Fibroblast of the conjunctiva (primary cell): ENCODE data around the gene VGLL4.
"Not testable (repeated sequence)": the region's sequence is repeated elsewhere in the genome, so short reads cannot be mapped to it uniquely, and the experiment has no call there.

ENCODE experiments used
- DNase-seq: peaks from one replicate; pipeline ENCODE4 v3.0.0-alpha.2; 2010; ENCODE audit warnings: low read depth

Gene VGLL4

DNA sequence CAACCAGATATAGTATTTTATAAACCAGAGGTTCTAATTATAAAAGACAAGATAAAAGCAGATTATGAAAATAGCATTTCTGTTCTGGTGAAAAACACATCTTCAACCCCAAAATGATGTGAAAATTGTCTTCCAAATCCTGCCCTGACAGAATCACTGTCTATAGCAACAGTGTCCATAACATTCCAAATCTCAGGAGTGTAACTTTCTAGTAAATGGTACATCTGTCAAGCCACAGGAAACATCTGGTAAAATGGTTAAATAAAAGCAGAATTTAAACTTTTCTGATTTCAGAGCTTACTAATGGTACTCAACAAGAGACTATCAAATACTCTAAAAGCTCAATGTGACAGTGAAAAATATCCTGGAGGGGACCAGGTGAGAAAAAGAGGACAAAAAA lies 60.5 kb downstream of the VGLL4 start:
- no peak for DNase-seq

DNA sequence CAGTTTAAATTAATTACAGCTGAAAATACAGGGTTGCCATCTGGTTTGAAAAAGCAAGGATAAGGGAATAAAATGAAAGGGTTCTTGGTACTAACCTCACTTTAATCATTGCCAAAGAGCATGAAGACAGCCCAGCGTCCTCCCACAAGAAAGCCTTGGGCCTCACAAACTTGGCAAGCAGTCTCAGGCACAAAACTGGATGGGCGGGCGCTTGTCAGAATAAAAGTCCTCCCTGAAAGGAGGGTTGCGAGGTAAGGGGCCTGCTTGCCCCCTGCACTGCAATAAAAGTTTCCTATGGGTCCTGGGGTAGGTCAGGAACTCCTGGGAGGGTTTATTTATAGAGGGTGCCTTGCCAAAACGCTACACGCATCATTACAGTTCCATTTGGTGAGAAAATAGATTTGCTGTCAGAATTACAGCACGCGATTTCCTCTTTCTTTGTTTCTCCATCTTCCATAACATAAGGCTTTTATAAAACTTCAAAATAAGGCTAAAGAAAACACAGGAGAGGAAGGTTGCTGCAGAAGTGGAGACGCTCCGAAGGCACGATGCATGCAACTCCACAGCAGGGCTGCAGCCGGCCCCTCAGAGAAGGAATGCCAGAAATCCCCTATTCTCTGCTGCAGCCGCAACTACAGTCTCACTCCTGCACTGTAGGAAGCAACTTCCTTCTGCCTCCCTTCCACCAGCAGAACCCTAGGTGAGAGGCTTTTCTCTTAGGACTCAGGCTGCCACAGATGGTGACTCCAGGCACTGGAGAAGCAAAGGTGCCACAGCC lies 61.3 kb downstream of the VGLL4 start:
- peak; percentile 88 for DNase-seq

DNA sequence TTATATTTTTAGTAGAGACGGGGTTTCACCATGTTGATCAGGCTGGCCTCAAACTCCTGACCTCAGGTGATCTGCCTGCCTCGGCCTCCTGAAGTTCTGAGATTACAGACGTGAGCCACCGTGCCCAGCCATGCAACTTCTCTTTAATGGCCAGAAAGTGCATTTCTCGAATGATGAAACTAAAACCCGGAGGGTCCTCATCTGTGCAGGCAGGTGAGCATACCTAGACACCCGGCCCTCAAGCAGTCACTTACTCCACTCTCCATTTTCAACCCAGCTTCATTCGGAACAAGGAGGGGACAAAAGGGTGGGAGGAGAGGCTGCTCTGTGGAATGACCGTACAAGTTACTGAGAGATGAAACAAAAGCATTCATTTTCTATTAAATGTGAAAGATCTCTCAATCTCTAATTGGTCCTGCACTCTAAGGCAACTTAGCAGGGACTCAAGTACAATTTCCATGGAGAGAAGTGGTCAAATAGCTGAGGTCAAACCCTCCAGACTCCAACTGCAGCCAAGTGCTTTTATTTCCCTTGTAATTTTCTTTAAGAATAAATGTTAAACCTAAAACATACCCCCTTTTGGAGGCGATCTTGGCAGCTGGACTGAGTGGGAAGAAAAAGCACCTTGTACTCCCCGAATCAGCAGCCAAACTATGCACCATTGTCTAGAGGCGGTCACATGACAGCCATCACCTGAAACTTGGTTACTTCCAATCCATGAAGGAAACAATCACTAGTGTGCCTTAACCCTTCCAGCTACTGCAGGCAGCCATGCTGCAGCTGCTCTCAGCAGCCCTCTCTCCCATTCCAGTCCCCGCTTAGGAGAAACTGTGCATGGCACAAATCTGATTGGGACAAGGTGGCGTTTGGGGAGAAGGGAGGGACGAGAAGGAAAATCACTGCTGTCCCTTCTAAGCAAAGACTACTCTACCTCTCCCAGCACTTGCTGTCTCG lies 62.2 kb downstream of the VGLL4 start:
- no peak for DNase-seq

DNA sequence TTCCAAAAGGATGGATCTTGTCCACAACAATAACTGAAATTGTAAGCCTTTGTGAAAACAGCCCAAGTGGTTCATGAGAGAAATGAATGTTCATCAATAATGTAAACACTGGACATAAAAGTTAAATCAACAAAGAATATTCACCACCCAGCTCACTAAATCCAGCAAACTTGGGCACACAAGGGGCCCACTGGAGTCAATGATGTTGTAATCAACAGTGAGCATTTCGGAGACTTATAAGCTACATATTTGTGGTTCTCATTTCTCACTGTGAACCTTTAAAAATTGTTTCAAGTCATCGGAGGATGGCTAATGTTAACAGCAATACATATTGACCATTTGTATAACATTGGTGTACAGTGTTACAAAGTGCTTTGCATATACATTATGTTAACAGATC lies 63.1 kb downstream of the VGLL4 start:
- DNase-seq, result no peak

DNA sequence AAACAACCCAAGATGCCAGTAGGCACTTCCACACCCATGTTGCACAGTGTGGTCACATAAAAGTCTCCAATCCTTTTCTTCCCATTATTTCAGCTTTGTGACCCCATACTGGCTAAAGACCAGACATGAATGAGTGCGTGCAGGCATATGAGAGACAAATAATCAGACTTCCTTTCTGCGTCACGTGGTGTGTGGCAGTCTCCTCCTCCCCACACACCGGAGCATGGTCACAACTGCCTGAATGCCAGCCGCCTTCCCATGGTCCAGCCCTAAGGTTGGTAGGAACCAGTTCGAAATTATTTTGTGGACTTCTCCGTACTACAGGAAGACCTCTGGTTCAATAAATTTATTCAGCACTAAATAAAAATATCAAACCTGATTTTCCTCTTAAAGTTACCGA lies 65.5 kb downstream of the VGLL4 start:
- no peak for DNase-seq

DNA sequence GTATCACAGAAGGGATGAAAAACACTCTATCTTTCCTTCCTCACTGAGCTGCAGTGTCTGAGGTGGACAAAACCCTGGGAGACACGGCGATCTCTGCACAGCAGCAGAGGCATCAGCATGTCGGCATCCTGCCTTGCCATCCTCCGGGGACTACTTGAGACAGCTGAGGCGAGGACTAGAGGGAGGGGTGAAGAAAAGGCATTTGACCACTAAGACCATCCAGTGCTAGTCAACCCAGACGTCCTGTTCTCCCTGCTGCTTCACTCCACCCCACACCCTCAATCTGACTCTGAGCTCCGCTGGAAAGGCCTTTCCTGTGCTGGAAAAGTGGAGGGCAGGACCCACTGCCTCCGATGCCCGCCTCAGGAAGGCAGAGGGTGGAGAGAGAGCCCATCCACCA lies 67.3 kb downstream of the VGLL4 start:
- no peak for DNase-seq

DNA sequence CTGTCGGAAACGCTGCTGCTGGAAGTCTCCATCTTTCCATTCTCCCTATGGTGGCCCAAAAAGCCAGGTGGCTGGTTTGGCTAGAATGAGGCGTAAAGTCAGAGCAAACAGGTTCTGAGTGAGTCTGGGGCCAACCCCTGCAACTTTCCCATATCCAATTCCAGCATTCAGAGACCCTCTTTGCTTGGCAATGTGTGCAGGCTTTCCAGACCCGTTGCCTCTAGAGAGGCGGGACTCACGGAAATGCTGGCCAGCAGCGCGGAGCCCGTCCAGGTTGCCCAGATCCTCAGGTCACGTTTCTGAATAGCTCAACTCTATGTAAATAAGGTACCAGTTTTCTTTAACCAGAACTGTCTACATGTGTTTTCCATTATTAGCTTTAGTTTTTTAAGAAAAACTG lies 68.0 kb downstream of the VGLL4 start:
- no peak for DNase-seq

DNA sequence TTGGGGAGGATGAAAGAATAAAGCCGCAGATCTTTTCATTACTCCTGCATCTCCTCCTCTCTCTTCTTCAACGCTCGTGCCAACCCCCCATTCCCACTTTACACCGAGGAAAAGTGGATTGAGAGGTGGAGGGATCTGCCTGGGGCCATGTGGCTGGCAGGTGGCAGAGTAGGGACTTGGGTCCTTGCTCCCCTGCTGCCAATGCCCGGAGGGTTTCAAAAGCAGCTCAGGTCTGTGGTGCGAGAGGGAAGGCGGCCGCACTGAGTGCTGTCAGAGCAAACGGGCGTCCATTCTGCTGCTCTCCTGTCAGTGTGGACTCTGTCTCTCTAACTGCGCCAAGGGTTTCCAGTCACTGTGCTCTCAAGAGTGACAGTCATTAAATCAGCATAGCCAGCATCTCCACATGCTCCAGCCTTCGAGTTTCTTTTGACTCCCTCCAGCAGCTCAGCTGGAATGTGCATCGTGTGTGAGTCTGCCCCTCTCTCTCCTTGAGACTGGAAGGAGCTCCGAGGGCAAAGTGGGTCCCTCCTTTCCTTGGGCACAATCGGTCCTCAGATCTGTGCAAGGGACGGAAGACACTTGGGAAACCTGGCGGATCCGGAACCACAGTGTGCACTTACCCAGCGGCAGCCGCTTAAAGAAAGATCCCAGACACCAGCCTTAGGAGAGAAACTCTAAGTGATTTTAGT lies 68.6 kb downstream of the VGLL4 start:
- no peak for DNase-seq

DNA sequence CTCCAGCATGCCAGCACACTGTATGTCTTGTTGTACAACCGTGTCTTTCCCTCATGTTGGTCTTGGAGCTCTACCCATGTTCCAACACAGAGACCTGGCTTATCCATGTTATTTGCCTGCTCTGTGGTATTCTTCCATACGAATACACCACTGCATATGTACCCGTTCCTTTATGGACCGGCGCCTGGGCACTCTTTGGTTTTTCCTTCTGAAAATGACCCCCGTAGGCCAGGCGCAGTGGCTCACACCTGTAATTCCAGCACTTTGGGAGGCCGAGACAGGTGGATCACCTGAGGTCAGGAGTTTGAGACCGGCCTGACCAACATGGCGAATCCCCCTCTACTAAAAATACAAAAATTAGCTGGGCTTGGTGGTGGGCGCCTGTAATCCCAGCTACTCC lies 71.1 kb downstream of the VGLL4 start:
- DNase-seq, result not testable (repeated sequence)

DNA sequence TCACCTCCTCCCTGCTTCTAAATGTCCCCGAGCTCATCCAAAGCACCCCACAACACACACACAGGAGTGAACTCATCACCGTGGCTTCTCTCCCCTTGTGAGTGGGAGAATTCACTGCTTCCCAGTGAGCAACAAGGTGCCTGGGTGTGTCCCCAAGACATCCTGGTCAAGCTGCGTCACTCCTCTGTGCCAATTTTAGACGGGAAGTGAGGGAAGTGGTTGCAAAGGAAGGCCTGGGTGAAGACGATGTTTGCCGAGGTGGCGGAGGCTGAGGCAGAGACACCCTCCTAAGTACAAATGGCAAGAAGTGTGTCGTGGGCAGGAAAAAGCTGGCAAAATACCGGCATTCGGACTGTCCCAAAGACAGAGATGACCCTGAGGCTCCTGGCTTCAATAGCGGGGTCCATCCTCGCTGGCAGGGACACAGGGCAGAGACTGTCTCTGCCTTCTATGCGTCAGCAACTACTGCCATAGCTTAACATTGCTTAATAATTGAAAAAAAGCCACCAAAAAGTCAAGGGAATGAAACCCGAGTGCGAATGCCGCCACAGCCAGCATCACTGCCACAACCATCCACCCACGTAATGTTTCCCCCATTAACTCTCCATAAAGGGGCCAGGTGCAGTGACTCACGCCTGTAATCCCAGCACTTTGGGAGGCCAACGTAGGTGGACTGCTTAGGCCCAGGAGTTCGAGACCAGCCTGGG lies 72.8 kb downstream of the VGLL4 start:
- no peak for DNase-seq

DNA sequence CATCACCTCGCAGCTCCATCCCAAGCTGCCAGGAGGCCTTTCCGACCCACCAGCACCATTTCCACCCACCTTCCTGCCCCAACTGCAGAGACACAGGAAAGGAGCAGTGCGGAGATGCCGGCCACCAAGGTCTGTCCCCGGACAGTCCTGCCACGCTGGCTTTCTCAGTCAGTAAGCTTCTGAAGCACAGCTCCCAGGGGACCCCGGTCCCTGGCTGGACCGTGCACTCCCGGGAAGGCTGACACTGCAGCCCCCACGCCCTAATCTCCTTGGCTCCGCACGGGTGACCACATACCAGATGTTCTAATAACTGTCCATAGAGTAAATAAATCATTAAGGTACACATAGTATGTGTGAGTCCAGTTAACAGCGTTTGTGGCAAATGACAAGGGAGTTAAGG lies 73.5 kb downstream of the VGLL4 start:
- DNase-seq, result no peak

DNA sequence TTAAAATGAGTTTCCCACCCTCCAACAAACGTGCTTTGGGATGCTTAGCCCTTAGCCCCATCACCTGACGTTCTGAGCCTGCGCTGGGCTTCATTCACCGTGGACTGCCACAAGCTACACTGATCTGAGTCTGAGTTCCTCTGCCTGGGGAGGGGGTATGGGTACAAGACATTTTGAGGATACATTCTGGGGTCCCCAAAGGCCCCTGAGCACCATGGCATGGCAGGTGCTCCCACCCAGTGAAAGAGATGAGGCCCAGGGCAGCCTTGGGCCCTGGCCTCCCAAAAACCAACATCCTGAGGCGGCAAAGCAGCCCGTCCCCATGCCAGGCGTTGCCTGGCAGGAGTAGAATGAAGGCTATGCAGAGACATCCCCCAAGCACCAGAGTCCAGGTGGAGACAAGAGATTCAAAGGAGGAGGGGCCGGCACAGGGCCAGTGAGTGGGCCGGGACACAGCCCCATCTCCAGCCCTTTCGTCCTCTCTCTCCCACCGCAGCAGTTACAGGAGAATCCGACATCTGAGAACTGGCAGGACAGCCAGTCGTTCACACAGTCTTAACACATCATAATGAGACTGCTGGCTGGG lies 74.5 kb downstream of the VGLL4 start:
- DNase-seq, result no peak

DNA sequence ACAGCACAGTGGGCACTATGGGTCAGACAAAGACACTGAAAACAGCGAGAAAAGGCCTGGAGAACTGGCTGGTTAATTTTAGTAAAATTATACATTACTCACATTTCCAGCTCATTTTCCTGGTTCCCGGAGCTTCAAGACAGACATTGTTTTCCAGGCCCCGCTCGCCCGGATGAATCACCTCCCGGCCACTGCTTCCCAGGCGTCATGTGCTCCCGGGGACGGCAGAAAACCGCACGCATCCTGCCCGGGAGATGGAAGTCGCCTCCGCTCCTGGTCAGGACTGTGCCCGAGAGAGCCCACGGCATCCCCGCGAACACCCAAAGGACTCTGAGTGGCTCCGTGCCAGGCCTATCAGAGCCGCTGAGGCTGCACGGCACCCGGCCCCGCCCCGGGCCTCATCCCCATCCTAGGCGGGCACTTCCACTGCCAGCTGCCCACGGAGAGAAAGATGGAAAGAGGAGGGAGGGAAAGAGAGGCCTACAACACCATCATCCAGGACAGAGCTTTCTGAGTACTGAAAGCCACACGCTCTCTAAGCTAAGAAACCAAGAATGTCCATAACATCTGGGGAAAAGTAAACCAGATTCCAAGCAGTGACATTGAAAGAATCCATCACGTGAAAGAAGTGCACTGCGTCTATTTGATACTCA lies 75.1 kb downstream of the VGLL4 start:
- no peak for DNase-seq

DNA sequence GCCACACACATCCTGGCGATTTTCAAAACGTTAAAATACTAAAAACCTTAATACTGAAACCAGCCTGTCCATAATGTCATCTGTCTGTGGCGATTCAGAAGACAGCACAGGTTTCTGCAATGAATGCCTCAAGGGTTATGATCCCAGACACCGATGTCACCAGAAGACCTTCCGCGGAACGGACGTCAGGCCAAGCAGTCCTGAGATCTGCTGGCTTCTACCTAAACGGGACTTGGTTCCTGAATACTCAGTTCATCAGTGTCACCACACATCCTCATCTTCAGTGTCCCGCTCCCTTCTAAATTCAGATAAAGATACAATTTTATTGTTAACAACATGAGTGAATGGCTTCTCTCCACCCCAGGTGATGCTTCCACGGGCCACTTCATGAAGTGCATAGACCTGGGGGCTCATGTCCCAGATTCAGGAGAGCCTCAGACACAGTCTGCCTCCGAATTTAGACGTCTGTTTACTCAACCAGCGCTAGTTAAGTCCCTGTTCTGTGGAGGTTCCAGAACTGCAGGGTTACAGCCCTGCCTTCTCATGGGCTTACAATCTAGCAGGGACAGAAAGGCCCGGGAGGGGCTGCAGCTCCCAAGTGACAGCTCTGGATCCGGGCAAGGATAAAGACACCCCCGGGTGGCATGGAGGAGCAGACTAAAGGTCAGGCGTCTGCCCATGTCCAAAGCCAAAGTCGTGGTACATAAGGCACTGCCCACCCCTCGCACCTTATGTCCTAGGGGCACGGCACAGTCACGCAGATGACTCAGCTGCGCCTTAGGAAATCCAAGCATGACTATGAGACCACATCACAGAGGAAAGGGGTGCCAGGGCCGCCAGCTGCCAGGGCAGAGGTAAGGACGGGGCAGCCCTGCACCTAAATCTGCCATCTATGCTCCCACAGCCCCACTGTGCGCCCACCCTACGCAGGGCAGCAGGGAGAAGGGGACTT lies 75.9 kb downstream of the VGLL4 start:
- no peak for DNase-seq

DNA sequence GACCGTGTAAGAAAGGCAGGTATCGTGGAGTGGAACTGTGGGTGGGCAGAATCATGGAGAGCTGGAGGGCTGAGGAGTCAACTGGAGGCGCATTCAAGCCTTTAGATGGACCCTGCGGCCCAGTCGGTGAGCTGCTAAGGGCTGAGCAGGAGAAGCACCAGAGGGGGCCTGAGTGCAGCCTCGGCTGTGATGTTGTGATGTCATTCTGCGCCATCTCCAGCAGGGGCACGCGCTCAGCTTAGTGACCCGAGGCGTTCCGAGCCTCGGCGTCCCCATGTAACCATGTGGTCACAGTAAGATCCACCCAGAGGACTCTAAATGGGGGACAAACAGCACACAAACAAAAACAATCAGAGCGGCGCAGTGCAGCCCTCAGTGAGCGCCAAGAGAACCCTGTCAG lies 76.8 kb downstream of the VGLL4 start:
- no peak for DNase-seq

DNA sequence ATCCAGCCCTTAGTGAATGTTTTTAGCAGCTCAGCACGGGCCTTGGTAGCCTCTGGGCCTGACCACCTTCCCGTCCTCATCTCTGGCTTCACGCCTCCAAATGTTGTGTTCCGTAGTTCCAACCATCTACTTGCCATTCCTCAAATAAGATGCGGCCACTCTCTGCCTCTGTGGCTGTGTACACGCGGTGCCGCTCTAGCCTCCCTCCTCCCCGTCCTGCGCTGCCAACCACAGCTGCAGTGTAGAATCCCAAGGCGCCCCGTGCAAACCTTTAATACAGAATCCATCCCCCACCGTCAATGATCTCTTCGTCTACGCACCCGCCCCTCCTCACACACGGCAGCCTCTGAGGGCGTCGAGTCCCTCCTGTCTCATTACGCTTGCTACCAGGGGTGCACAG lies 77.2 kb downstream of the VGLL4 start:
- no peak for DNase-seq

DNA sequence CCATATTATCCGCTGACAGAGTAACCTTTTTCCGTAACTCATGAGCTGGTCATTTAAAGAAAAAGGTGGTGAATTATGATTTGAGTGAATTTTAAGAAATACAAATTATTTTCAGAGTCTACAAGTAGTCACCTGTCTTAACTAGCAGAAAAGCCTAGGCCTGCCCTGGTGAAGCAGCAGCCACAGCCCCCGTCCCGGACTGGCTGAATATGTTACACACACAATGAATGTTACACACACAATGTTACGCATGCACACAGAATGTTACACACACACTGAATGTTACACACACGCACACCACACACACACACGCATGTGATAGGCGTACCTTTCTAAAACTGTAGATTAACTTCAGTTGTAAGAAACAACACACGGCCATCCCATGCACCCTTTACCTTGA lies 77.8 kb downstream of the VGLL4 start:
- no peak for DNase-seq

DNA sequence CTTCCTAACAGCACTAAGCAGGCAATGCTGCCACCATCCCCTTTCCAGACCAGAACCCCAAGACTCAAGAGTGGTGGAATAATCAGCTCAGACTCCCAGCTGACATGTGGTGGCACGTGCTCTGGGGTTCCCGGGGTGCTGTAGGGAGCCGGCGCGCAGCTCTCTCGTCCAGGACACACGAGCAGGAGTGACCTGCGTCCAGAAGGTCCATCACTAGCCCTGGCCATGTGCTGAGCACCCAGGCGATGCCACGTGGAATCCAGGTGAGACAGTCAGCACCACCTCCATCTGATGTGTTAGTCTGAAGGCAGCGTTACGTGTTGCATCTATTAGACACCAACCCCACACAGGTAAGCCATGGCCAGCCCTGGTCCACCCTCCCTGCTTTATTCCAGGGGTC lies 78.2 kb downstream of the VGLL4 start:
- DNase-seq, result no peak

DNA sequence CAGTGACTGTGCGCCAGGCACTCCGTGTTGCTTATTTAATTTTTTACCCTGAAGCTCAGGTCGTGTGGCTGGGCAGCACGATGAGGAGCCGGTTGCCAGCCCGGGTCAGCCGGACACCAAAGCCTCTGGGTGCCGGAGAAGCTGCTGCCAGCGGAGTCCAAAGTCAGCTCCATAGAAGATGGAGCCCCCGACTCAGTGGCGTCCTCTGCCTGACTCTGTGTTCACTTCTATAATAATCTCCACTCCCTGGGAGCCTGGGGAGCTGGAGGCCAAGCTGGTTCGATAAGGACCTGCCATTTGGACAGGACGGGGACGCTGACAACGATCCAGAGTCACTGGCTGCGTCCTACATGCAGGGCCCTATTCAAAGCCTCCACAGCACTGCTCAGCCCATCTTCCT lies 78.6 kb downstream of the VGLL4 start:
- DNase-seq, result no peak

DNA sequence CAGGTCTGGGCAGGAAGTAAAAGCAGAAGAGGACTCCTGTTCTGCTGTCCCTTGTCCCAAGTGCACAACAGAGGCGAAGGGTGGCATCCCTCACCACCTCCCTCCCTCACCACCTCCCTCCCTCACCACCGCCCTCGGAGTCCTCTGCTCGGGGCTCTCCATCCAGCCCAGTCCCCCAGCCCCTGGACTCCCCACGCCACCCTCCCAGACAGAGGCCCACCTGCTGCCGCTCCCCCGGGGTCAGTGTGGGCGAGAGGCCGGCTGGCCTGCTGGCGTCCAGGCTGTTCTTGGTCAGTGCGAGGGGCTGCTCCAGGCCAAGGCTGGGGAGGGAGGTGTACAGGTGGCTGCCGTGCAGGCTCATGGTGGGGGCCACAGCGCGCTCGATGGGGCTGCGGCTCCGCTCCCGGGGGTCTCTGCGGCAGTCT lies 79.1 kb downstream of the VGLL4 start:
- no peak for DNase-seq
